Bronchial epithelial cell (primary cell): ENCODE data around the gene ZC3H12D. TPM values are rescaled to one million over a fixed set of nuclear protein-coding genes. Genes with fewer than 3 reads are reported as not detected.
A peak's percentile ranks its signal among the peaks of the same experiment; 100 is the strongest.

Experiments
- DNase-seq: peaks from one replicate; pipeline ENCODE4 v3.0.0-alpha.2; 2010; ENCODE audit warnings: low read depth
- FAIRE-seq: peaks from 2 replicates; lab custom pipeline; 2011; peaks lifted over from hg19 to GRCh38; lab: Jason Lieb, UNC
- H3K27me3 ChIP-seq: 2 replicates; pipeline ENCODE4 v1.5.1; 2011; ENCODE audit warnings: low read length; ENCODE audit not compliant: control insufficient read depth, insufficient read depth
- H3K36me3 ChIP-seq: 2 replicates; pipeline ENCODE4 v1.5.1; 2011; ENCODE audit warnings: low read length; ENCODE audit not compliant: control insufficient read depth, insufficient read depth
- H3K4me3 ChIP-seq: 2 replicates; pipeline ENCODE4 v1.5.1; 2011; ENCODE audit warnings: mild to moderate bottlenecking, low read depth, low read length, control low read depth
- CTCF ChIP-seq: IDR thresholded peaks from 2 replicates; pipeline ENCODE4 v1.5.1; 2011; ENCODE audit warnings: mild to moderate bottlenecking, moderate library complexity, low read length, control low read depth, inconsistent platforms; ENCODE audit not compliant: insufficient read depth, severe bottlenecking
- total RNA-seq: library from RNA; depleted of rRNA; stranded (reverse); fragments of >200 nt; gene quantifications from 2 replicates; pipeline ENCODE4 v1.2.1, GENCODE V29; 2014

Gene ZC3H12D
- total RNA-seq, 1 donor from 2014 or later = under 0.01 TPM

- no peak for DNase-seq
- no peak for TF ChIP-seq CTCF
- H3K27me3 ChIP-seq = peaks cover 3% of the 10 kb centered on the region
- H3K36me3 ChIP-seq = no peaks in the 10 kb centered on the region
- no peak overlapping the region for H3K4me3 ChIP-seq
- FAIRE-seq = no peak
Observed at GRCh38 chr6:149474108-149474935, 10.5 kb downstream of the ZC3H12D start.

GRCh38 chr6:149473080-149474052, 11.4 kb downstream of the ZC3H12D start:
- Histone ChIP-seq H3K27me3 (peaks cover 3% of the 10 kb centered on the region), H3K36me3 (no peaks in the 10 kb centered on the region), H3K4me3 (no peak overlapping the region)
- TF ChIP-seq CTCF = no peak
- DNase-seq = peak; percentile 51
- no peak for FAIRE-seq

GRCh38 chr6:149472241-149472640, 12.6 kb downstream of the ZC3H12D start:
- TF ChIP-seq CTCF = no peak
- DNase-seq (no peak), FAIRE-seq (no peak)
- no peak overlapping the region for H3K4me3 ChIP-seq
- H3K36me3 ChIP-seq = no peaks in the 10 kb centered on the region
- peaks cover 3% of the 10 kb centered on the region for H3K27me3 ChIP-seq

GRCh38 chr6:149471801-149472200, 13.0 kb downstream of the ZC3H12D start:
- no peak for TF ChIP-seq CTCF
- no peaks in the 10 kb centered on the region for H3K36me3 ChIP-seq
- FAIRE-seq (no peak), DNase-seq (no peak)
- H3K4me3 ChIP-seq = no peak overlapping the region
- peaks cover 3% of the 10 kb centered on the region for H3K27me3 ChIP-seq

- DNase-seq (no peak), FAIRE-seq (no peak)
- no peak for TF ChIP-seq CTCF
- no peaks in the 10 kb centered on the region for H3K36me3 ChIP-seq
- peaks cover 3% of the 10 kb centered on the region for H3K27me3 ChIP-seq
- H3K4me3 ChIP-seq = no peak overlapping the region
Observed at GRCh38 chr6:149470948-149471347, 13.9 kb downstream of the ZC3H12D start.
